Measurements from ENCODE around the gene COX7A2L. TPM values are rescaled to one million over a fixed set of nuclear protein-coding genes. Genes with fewer than 3 reads are reported as not detected.
A peak's percentile ranks its signal among the peaks of the same experiment; 100 is the strongest.

COX7A2L gene, protein sequence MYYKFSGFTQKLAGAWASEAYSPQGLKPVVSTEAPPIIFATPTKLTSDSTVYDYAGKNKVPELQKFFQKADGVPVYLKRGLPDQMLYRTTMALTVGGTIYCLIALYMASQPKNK
- 85.6 and 91.7 TPM in 2 replicates for total RNA-seq (2021; fragmentation: NEBNext Ultra II Directional; extraction: Animal tissue kit (Norgen Biotek cat#: 25700))
- polyA plus RNA-seq (2011; rRNA removed), result 67.1 and 114 TPM in 2 replicates
- polyA plus RNA-seq (2011; cell fraction: cytosol; rRNA removed), result 130 TPM
- 40.0 TPM for polyA plus RNA-seq (2011; cell fraction: nucleus; rRNA removed)
- 87.0 to 96.7 TPM (median 91.7 TPM) in 4 replicates for polyA plus RNA-seq (2012, experiment 1 of 2)
- polyA plus RNA-seq (2012, experiment 2 of 2), result 180 TPM
- 66.8 TPM for polyA plus RNA-seq (2013, experiment 1 of 2)
- polyA plus RNA-seq (2013, experiment 2 of 2), result 66.5 TPM
- polyA minus RNA-seq (2011; rRNA and poly(A)+ RNA removed), result 43.9 and 47.5 TPM in 2 replicates
- 26.9 TPM for polyA minus RNA-seq (2011; cell fraction: cytosol; rRNA and poly(A)+ RNA removed)
- polyA minus RNA-seq (2011; cell fraction: nucleus; rRNA and poly(A)+ RNA removed), result 30.5 TPM
- long read RNA-seq, experiment 1, transcript COX7A2L-201 (3 exons, 1,112 nt), result major isoform, 95 of 123 reads
- long read RNA-seq, experiment 1, partial matches to known transcripts, result 22 of 123 reads
- long read RNA-seq, experiment 1, other reads (novel, unspliced or antisense), result 6 of 123 reads
- long read RNA-seq, experiment 2, transcript COX7A2L-201 (3 exons, 1,112 nt), result major isoform, 533 of 546 reads
- long read RNA-seq, experiment 2, partial matches to known transcripts, result 0 of 546 reads
- long read RNA-seq, experiment 2, other reads (novel, unspliced or antisense), result 11 of 546 reads

DNA sequence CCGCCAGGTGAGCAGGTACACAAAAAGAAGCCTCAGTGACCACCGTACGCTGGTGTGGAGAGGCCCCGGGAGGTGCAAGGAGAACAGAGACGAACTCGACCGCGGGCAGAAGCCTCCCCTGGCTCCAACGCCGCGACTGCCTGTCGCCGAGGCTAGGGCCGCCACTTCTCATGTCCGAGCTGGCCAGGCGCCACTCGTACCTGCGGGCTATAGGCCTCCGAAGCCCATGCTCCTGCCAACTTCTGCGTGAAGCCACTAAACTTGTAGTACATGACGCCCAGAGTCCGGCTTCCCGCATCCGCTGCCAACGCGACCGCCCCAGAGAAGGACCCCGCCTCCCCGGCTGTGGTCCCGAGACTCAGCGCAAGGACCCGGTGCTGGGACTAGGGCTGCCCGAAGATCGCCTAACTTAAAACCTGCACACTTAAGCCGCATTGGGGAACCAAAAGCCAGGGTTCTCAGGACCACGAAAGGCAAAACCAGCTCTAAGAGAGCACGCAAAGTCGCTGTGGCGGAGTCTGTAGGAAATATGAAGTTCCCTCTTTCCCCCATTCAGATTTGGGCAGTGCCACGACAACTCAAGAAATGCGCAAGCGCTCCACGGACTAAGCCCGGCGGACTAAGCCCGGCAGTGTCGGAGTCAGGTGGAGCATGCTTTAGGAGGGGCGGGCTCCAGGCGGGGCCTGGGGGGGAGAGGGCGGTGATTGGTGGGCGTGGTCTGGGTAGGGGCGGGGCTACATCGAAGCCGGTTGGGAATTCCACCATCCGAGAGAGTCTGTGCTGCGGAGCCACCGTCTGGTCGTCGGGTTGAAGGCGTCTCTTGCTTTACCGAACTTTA lies at the start of gene COX7A2L:
COX7A2L (minus strand) TSS at position 328 of the 838 bp plus-strand sequence; CDS start at position 272, 56 bp downstream.
- Histone ChIP-seq H4K5ac (ENCODE audit: insufficient read length, low read depth, low read length) (peak within 1 kb of the TSS; percentile 99), H3K18ac (ENCODE audit: extremely low read depth, low read length) (peak within 1 kb of the TSS; percentile 100), H3K9me3 (ENCODE audit: insufficient read depth in 2 of 2, low read depth in 1 of 2, low read length in 1 of 2) (no peaks in the 10 kb centered on the region), H2BK120ac (replicated peaks; ENCODE audit: low read depth, low read length) (peak within 1 kb of the TSS; percentile 92), H4K91ac (replicated peaks; ENCODE audit: insufficient read length, low read length) (peak within 1 kb of the TSS; percentile 100), H3K79me1 (ENCODE audit: low read depth, low read length) (peaks cover 9% of the 10 kb centered on the region; the same call in 1 of the 2 replicates), H2AFZ (ENCODE audit: low read length) (peak within 1 kb of the TSS; percentile 93), H3K27ac (ENCODE audit: low read depth, low read length) (peak within 1 kb of the TSS; percentile 98), H3K4me1 (replicated peaks in 1 of 4; ENCODE audit: control insufficient read depth in 3 of 4, insufficient read depth in 4 of 4, low read length in 3 of 4) (peaks cover 0 to 6% (median 2%) of the 10 kb centered on the region in 4 experiments; a peak in 3 of 7 replicates), H3K9ac (replicated peaks in 1 of 4; ENCODE audit: extremely low read depth in 1 of 4, low read depth in 3 of 4, low read length in 3 of 4) (peak within 1 kb of the TSS; percentile 83 to 97 (median 95)), H3K4me3 (ENCODE audit: extremely low read depth in 1 of 4, insufficient read depth in 2 of 4, low read depth in 3 of 4, low read length in 4 of 4) (peak within 1 kb of the TSS; percentile 68 to 100 (median 94)), H2AK5ac (ENCODE audit: low read depth, low read length) (no peak within 1 kb of the TSS), H3K56ac (replicated peaks; ENCODE audit: insufficient read length, low read depth, low read length) (peak within 1 kb of the TSS; percentile 99), H3K4me2 (ENCODE audit: insufficient read depth in 1 of 2, low read depth in 2 of 2, low read length in 2 of 2) (peak within 1 kb of the TSS; percentile 79 to 86), H3K23ac (ENCODE audit: insufficient read length) (no peak within 1 kb of the TSS), H2BK15ac (ENCODE audit: low read length) (no peak within 1 kb of the TSS; the same call in 1 of the 2 replicates), H3K14ac (ENCODE audit: insufficient read length) (no peak within 1 kb of the TSS), H2BK12ac (ENCODE audit: low read depth, low read length) (peak within 1 kb of the TSS; percentile 99; the same call in 1 of the 2 replicates), H4K20me1 (replicated peaks in 1 of 2; ENCODE audit: control insufficient read depth in 1 of 2, insufficient read depth in 2 of 2, low read length in 2 of 2) (peaks cover 0 to 15% of the 10 kb centered on the region in 2 experiments), H3K27me3 (replicated peaks in 1 of 4; ENCODE audit: control insufficient read depth in 3 of 4, extremely low read depth in 1 of 4, insufficient read depth in 3 of 4, low read length in 3 of 4) (no peaks in the 10 kb centered on the region), H3K79me2 (ENCODE audit: control insufficient read depth in 1 of 2, insufficient read depth in 2 of 2, low read length in 2 of 2) (peaks cover 16 to 48% of the 10 kb centered on the region in 2 experiments), H3K23me2 (ENCODE audit: low read depth, low read length) (peaks cover 6% of the 10 kb centered on the region), H2BK20ac (ENCODE audit: low read length) (no peak within 1 kb of the TSS), H4K8ac (ENCODE audit: extremely low read depth, insufficient read depth, low read length) (peak within 1 kb of the TSS; percentile 98), H3K36me3 (ENCODE audit: control insufficient read depth in 2 of 4, insufficient read depth in 4 of 4, low read length in 3 of 4) (no peaks in the 10 kb centered on the region), H3K4ac (replicated peaks; ENCODE audit: insufficient read length, low read depth, low read length) (peak within 1 kb of the TSS; percentile 74), H2BK5ac (ENCODE audit: low read depth, low read length) (peak within 1 kb of the TSS; percentile 98)
- DNase-seq (ENCODE audit: low read depth in 1 of 2, low spot score in 2 of 2) (peak; percentile 94 to 99), FAIRE-seq (no peak)
- POLR2A ChIA-PET (ENCODE audit: partially characterized antibody), result interaction anchor here (1.1 to 2.1 kb wide), 4 partner anchors 10 to 133 kb away, joined by 3 to 7 read pairs (median 5); partner anchors contain the start of gene KCNG3
- CTCF ChIA-PET (ENCODE audit: partially characterized antibody), result interaction anchor here (0.9 to 1.7 kb wide), 2 partner anchors 24 to 425 kb away, joined by 3 to 4 read pairs; no protein-coding TSS in a partner anchor
- WGBS, 2 experiments (ENCODE audit: extremely low coverage in 1 of 2, insufficient coverage in 1 of 2, insufficient read length in 1 of 2, insufficient replicate concordance in 2 of 2, low coverage in 1 of 2, low lambda C conversion rate in 2 of 2, missing lambda C conversion rate in 1 of 2), result 1% methylated on average over 57 of the region's 61 CpGs; no CpG with 5 or more reads in 1 of the 2 experiments
- TF ChIP-seq SP1 (IDR thresholded peaks at IDR 0.05; ENCODE audit: low read depth, low read length) (peak; percentile 25; the same call in 1 of the 2 replicates), EGR1 (IDR thresholded peaks at IDR 0.05; ENCODE audit: borderline replicate concordance, low read depth, low read length) (no peak)
- TF ChIP-seq, protein P1, sequence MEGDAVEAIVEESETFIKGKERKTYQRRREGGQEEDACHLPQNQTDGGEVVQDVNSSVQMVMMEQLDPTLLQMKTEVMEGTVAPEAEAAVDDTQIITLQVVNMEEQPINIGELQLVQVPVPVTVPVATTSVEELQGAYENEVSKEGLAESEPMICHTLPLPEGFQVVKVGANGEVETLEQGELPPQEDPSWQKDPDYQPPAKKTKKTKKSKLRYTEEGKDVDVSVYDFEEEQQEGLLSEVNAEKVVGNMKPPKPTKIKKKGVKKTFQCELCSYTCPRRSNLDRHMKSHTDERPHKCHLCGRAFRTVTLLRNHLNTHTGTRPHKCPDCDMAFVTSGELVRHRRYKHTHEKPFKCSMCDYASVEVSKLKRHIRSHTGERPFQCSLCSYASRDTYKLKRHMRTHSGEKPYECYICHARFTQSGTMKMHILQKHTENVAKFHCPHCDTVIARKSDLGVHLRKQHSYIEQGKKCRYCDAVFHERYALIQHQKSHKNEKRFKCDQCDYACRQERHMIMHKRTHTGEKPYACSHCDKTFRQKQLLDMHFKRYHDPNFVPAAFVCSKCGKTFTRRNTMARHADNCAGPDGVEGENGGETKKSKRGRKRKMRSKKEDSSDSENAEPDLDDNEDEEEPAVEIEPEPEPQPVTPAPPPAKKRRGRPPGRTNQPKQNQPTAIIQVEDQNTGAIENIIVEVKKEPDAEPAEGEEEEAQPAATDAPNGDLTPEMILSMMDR (IDR thresholded peaks at IDR 0.05; ENCODE audit: control extremely low read depth in 1 of 3, insufficient read depth in 1 of 3, low read depth in 1 of 3, low read length in 3 of 3), result peak; percentile 12 to 32 (median 25)

Data from H1 (cell line).